ENCODE measurements around the gene SP9. TPM values are rescaled to one million over a fixed set of nuclear protein-coding genes. Genes with fewer than 3 reads are reported as not detected.
A peak's percentile ranks its signal among the peaks of the same experiment; 100 is the strongest.

SP9 gene
- total RNA-seq, 1 experiment from 2014 or later: not detected

DNA sequence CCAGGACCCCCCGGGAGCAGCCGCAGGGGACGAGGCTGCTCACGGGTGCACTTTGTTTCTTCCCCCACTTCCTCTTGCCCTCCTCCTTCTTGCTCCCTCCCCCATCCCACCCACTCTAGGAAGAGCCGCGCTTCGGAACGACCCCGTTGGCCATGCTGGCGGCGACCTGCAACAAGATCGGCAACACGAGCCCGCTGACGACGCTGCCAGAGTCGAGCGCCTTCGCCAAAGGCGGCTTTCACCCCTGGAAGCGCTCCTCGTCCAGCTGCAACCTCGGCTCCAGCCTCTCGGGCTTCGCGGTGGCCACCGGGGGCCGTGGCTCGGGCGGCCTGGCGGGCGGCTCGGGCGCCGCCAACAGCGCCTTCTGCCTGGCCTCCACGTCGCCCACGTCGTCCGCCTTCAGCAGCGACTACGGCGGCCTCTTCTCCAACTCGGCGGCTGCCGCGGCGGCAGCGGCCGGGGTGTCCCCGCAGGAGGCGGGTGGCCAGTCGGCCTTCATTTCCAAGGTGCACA lies 1.3 kb downstream of the SP9 start:
- no peak overlapping the region for H2AFZ ChIP-seq (ENCODE audit: low read length)
- H3K27ac Mint-ChIP-seq: no peak overlapping the region

More for the DNA sequence above, 1.3 kb downstream of the SP9 start:
- H4K8ac ChIP-seq (replicated peaks; ENCODE audit: insufficient read length, low read depth, low read length): no peak overlapping the region
- no peaks in the 10 kb centered on the region; the same call in 1 of the 2 replicates for H3K4me1 ChIP-seq (ENCODE audit: insufficient read depth, low read length)
- no peak overlapping the region for H3T11ph ChIP-seq (ENCODE audit: low read length)
- no peaks in the 10 kb centered on the region for H3K79me2 ChIP-seq (ENCODE audit: insufficient read depth, low read length)
- no peak overlapping the region for H3K18ac ChIP-seq (ENCODE audit: insufficient read length, low read depth, low read length)
- H3K9me3 ChIP-seq (ENCODE audit: control insufficient read depth, low read depth, low read length): no peaks in the 10 kb centered on the region
- Mint-ChIP-seq H3K4me3 (peak overlapping the region; percentile 40 to 75; a peak in 3 of 5 replicates), H3K4me1 (peaks cover 51 to 60% of the 10 kb centered on the region in 2 experiments), H3K9me3 (peaks cover 0 to 9% of the 10 kb centered on the region in 2 experiments; a peak in 1 of 5 replicates), H3K36me3 (ENCODE audit: insufficient read depth in 1 of 3, low read depth in 3 of 3) (peaks cover 0 to 3% (median 0%) of the 10 kb centered on the region in 3 experiments; a peak in 1 of 7 replicates), H3K27me3 (ENCODE audit: low read depth) (peaks cover 97% of the 10 kb centered on the region)
- no peak overlapping the region for H3K9ac ChIP-seq (ENCODE audit: extremely low read depth, insufficient read length, low read length)
- H2BK15ac ChIP-seq (ENCODE audit: low read depth, low read length): no peak overlapping the region; the same call in 1 of the 2 replicates
- H2BK5ac ChIP-seq (ENCODE audit: insufficient read length, low read length): no peak overlapping the region
- H4K20me1 ChIP-seq (ENCODE audit: control insufficient read depth, insufficient read depth, insufficient read length): no peaks in the 10 kb centered on the region
- H3K23me2 ChIP-seq (ENCODE audit: insufficient read length, low read depth, low read length, poor library complexity, severe bottlenecking): peaks cover 38% of the 10 kb centered on the region
- no peak overlapping the region for H4K5ac ChIP-seq (ENCODE audit: insufficient read length, low read depth, low read length)
- peaks cover 71% of the 10 kb centered on the region for H3K27me3 ChIP-seq (ENCODE audit: insufficient read depth, low read length)
- no peak overlapping the region for H2BK12ac ChIP-seq (ENCODE audit: insufficient read length, low read depth, low read length)
- H3K79me1 ChIP-seq (ENCODE audit: insufficient read depth, low read depth, low read length, poor library complexity, severe bottlenecking): no peaks in the 10 kb centered on the region
- no CpG with 5 or more reads among the region's 54 CpGs for WGBS (ENCODE audit: extremely low coverage, insufficient read length, low lambda C conversion rate)
- no peak overlapping the region for H3K4ac ChIP-seq (ENCODE audit: low read depth, low read length)
- H3K4me2 ChIP-seq (ENCODE audit: insufficient read depth, insufficient read length, low read length): peak overlapping the region; percentile 45
- H2BK120ac ChIP-seq (ENCODE audit: low read depth, low read length, poor library complexity, severe bottlenecking): no peak overlapping the region
- no peak overlapping the region for H2AK5ac ChIP-seq (ENCODE audit: insufficient read length, low read length)
- H2BK20ac ChIP-seq (ENCODE audit: low read depth, low read length, poor library complexity, severe bottlenecking): no peak overlapping the region
- no peak overlapping the region for H3K56ac ChIP-seq (ENCODE audit: insufficient read length, low read depth, low read length)
- no peak overlapping the region for H3K27ac ChIP-seq (ENCODE audit: insufficient read length, low read depth, low read length)
- no peak overlapping the region for H3K14ac ChIP-seq (ENCODE audit: insufficient read depth, low read length)
- no peak overlapping the region for H4K91ac ChIP-seq (ENCODE audit: insufficient read length, low read depth, low read length)
- TF ChIP-seq, protein P1, sequence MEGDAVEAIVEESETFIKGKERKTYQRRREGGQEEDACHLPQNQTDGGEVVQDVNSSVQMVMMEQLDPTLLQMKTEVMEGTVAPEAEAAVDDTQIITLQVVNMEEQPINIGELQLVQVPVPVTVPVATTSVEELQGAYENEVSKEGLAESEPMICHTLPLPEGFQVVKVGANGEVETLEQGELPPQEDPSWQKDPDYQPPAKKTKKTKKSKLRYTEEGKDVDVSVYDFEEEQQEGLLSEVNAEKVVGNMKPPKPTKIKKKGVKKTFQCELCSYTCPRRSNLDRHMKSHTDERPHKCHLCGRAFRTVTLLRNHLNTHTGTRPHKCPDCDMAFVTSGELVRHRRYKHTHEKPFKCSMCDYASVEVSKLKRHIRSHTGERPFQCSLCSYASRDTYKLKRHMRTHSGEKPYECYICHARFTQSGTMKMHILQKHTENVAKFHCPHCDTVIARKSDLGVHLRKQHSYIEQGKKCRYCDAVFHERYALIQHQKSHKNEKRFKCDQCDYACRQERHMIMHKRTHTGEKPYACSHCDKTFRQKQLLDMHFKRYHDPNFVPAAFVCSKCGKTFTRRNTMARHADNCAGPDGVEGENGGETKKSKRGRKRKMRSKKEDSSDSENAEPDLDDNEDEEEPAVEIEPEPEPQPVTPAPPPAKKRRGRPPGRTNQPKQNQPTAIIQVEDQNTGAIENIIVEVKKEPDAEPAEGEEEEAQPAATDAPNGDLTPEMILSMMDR (conservative IDR thresholded peaks at IDR 0.05): no peak
- DNase-seq: peak; percentile 78
- no peak overlapping the region for H3K23ac ChIP-seq (ENCODE audit: insufficient read length, low read depth, low read length)
